Measurements from ENCODE around the gene HLA-DQA1. TPM values are rescaled to one million over a fixed set of nuclear protein-coding genes. Genes with fewer than 3 reads are reported as not detected.

Gene HLA-DQA1
- total RNA-seq, 1 experiment from 2014 or later, result 0.86 TPM

DNA sequence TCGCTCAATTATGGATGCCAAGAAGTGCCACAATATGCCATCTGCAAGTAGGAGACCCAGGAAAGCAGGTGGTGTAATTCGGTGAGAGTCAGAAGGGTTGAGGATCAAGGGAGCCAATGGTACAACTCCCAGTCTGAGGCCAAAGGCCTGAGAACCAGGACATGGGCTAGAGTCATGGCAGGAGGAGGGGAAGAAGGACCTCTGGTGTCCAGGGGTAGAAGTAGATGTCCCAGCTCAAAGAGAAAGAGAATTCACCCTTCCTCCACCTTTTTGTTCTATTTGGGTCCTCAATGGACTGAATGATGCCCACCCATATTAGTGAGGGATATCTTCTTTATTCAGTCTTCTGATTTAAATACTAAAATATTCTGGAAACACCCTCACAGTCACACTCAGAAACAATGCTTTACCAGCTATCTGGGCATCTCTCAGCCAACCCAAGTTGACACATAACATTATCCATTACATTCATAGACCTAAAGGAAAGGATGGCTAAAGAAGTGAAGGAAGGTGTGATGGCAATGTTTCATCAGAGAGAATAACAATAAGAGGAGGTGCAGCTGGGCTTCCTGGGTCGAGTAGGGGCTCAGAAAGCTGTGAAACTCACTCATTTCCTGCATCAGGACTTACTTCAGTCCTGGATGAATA, 21.2 kb upstream of the HLA-DQA1 start:
- no peaks in the 10 kb centered on the region for H3K9me2 ChIP-seq (ENCODE audit: insufficient read depth)
- CTCF ChIA-PET, result no interaction called here
- RAD21 ChIA-PET (ENCODE audit: low non-redundant PET in 1 of 2, low total read pairs in 2 of 2, uncharacterized antibody in 2 of 2, unreplicated experiment in 2 of 2), result no interaction called here
- no peak overlapping the region for H3K9ac ChIP-seq (ENCODE audit: low read length)
- intact Hi-C loops (cut with micrococcal nuclease), result no loop called here
- H3K9me3 ChIP-seq (ENCODE audit: control insufficient read depth in 1 of 2, insufficient read depth in 1 of 2, low read depth in 1 of 2, low read length in 2 of 2), result no peaks in the 10 kb centered on the region
- H3K4me1 ChIP-seq (ENCODE audit: control insufficient read depth in 1 of 2, insufficient read depth in 2 of 2, low read length in 2 of 2), result no peaks in the 10 kb centered on the region
- TF ChIP-seq FOSL1 (IDR thresholded peaks at IDR 0.05; ENCODE audit: low read depth) (no peak), RAD21 (IDR thresholded peaks at IDR 0.05; ENCODE audit: low read depth) (no peak), YY1 (IDR thresholded peaks at IDR 0.05; ENCODE audit: extremely low read depth, insufficient replicate concordance, low read depth, low read length) (no peak), EZH2 (IDR thresholded peaks at IDR 0.05) (no peak)
- TF ChIP-seq, protein P1, sequence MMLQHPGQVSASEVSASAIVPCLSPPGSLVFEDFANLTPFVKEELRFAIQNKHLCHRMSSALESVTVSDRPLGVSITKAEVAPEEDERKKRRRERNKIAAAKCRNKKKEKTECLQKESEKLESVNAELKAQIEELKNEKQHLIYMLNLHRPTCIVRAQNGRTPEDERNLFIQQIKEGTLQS (IDR thresholded peaks at IDR 0.05), result no peak
- TF ChIP-seq, protein P2, sequence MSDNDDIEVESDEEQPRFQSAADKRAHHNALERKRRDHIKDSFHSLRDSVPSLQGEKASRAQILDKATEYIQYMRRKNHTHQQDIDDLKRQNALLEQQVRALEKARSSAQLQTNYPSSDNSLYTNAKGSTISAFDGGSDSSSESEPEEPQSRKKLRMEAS (IDR thresholded peaks at IDR 0.05), result no peak
- TF ChIP-seq, protein P3, sequence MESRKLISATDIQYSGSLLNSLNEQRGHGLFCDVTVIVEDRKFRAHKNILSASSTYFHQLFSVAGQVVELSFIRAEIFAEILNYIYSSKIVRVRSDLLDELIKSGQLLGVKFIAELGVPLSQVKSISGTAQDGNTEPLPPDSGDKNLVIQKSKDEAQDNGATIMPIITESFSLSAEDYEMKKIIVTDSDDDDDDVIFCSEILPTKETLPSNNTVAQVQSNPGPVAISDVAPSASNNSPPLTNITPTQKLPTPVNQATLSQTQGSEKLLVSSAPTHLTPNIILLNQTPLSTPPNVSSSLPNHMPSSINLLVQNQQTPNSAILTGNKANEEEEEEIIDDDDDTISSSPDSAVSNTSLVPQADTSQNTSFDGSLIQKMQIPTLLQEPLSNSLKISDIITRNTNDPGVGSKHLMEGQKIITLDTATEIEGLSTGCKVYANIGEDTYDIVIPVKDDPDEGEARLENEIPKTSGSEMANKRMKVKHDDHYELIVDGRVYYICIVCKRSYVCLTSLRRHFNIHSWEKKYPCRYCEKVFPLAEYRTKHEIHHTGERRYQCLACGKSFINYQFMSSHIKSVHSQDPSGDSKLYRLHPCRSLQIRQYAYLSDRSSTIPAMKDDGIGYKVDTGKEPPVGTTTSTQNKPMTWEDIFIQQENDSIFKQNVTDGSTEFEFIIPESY (IDR thresholded peaks at IDR 0.05; ENCODE audit: extremely low read depth, insufficient replicate concordance, low read length), result no peak
- no peak overlapping the region for H2AFZ ChIP-seq (ENCODE audit: low read depth, low read length, poor library complexity, severe bottlenecking)
- H3K27me3 ChIP-seq (ENCODE audit: insufficient read depth, low read length), result no peaks in the 10 kb centered on the region
- H3K4me2 ChIP-seq (ENCODE audit: low read length), result no peak overlapping the region
- BruUV-seq (replicated peaks), result no TSS peak
- DNase-seq (ENCODE audit: low read depth, low spot score) (no peak), ATAC-seq (no peak)
- H3K4me3 ChIP-seq (replicated peaks in 1 of 2; ENCODE audit: low read depth in 1 of 2, low read length in 2 of 2), result no peak overlapping the region
- POLR2A ChIA-PET, result no interaction called here
- no peaks in the 10 kb centered on the region for H4K20me1 ChIP-seq (ENCODE audit: insufficient read depth)
- no peaks in the 10 kb centered on the region for H3K36me3 ChIP-seq (ENCODE audit: control insufficient read depth in 1 of 2, insufficient read depth in 2 of 2, low read length in 2 of 2)
- H3K27ac ChIP-seq (ENCODE audit: low read depth, low read length), result no peak overlapping the region
- no peaks in the 10 kb centered on the region for H3K79me2 ChIP-seq (ENCODE audit: insufficient read depth, low read length)
